GF-D8 (cell line): Measurements from ENCODE around the gene LINC01488.

Experiments used
- DNase-seq: peaks from one replicate; lab custom pipeline; 2025; lab: John Stamatoyannopoulos, UW

LINC01488 gene

DNA sequence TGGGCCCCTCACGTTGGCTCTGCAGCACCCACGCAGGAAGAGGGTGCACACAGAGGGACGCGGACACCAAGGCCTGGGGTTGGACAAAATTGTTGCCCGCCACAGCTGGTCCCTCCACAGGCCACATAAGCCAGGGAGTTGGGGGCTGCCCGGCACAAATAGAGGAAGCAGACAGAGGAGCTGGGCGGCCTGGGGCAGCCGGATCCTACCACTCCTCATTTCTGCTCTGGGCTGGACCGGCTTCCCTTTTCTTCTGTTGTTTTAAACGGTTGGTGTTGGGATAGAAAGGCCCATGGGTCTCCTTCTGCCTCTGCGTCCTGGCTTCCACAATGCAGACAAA, 36.4 kb upstream of the LINC01488 start:
- peak; percentile 42 for DNase-seq

GRCh38 chr11:69446108-69446507, 35.4 kb upstream of the LINC01488 start:
- DNase-seq = peak; percentile 90

DNA sequence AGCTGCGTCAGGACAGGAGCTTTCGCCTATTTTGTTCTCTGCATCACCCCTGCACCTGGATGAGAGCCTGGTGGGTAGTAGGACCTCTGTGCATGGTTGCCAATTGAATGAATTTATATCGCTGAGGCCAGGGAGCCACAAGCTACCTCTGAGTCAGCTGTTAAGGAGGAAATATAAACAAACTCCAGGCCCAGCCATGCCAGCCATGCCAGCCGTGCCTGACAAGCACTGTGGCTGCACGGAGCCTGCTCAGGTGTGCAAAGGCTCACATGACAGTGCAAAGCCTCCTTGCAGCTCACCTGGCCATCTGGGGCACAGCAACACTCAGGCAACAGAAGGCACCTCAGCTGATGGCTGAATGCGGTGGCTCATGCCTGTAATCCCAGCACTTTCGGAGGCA, 33.7 kb upstream of the LINC01488 start:
- DNase-seq = no peak

- peak; percentile 47 for DNase-seq
Measured at GRCh38 chr11:69448471-69449284, 32.8 kb upstream of the LINC01488 start.

- peak; percentile 26 for DNase-seq
Measured at GRCh38 chr11:69449320-69450063, 32.0 kb upstream of the LINC01488 start.

- DNase-seq = no peak
Measured at GRCh38 chr11:69450064-69450856, 31.2 kb upstream of the LINC01488 start.

DNA sequence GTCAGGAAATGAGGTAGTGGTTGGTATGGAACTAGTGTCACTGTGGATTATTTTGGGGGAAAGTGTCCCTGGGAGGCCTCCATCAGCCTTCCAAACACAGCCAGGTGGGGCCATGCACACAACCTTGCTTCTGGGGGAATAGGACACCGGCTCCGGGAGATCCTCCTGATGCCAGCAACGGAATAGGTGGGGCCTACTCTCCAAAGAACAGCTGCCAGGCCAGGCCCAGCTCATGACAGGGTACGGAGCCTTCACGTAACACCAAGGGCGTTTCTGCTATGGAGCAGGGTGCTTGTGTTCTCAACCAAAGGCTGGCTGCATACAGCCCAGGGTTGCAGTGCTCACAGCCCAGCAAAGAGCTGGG, 30.6 kb upstream of the LINC01488 start:
- no peak for DNase-seq

- no peak for DNase-seq
Measured at GRCh38 chr11:69451289-69451688, 30.2 kb upstream of the LINC01488 start.

DNA sequence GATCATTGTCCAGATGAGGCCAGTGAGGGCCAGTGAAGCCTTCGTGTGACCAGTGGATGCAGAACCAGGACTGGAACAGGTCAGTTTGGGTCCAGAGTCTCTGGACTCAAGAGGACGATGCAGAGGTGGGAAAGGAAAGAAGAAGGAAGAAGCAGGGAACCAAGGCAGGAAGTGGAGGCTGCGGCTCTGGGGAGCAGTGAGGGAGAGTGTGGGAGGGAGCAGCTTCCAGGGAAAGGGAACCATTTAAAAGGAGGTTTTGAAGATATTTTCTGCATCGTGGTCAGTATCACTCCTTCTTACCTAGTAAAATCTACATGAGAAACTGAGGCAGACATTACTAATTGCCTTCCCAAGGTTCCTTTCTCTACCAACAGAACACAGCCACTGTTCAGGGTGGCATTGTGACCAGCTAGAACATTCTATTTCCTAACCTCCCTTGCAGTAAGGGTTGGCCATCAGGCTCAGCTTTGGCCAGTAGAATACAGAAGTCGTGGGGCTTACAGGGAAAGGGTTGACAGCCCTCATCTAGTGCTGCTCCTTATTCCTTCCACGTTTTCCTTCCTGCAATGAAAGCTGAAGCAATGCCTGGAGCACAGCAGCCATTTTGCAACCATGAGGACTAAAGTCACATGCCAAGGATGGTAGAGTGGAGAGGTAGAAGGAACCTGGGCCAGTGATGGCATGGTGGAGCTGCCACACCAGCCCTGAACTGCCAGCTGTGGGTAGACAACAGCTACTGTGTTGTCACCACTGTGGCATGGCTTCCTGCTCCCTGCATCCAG, 29.1 kb upstream of the LINC01488 start:
- DNase-seq = no peak

GRCh38 chr11:69453151-69453550, 28.3 kb upstream of the LINC01488 start:
- no peak for DNase-seq

DNA sequence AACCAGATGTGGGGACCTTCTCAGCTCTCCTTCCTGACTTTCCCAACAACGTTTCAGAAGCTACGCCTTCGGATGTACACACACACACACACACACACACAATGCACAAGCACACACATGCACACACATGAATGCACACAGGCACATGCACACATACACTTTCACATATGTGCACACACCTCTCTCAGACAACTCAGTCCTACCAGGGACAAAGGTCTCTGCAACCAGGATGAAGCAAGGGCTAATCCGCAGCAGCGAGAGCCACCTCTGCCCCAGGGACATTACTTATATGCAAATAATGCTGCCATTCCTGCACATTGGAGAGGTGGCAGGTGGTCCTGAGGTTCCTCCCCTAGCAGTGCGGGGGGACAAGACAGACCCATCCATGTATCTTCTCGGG, 27.4 kb upstream of the LINC01488 start:
- no peak for DNase-seq

DNA sequence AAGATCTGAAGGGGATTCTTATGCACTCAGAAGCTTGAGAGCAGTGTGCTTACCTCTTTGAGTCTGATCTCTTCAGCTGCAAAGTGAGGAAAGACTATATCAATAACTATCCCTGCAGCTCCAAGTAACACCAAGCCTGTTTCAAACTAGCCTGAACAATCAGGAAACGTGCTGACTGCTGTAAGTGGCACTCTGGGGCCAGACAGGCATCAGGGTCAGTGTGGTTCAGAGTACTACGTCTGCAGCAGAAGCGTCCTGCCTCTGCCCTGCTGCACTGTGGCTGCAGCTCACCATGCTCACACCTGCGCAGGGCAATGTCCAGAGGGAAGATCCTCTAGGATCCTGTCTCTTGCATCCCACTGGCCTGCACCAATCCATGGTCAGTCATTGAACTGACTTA, 25.5 kb upstream of the LINC01488 start:
- no peak for DNase-seq

DNA sequence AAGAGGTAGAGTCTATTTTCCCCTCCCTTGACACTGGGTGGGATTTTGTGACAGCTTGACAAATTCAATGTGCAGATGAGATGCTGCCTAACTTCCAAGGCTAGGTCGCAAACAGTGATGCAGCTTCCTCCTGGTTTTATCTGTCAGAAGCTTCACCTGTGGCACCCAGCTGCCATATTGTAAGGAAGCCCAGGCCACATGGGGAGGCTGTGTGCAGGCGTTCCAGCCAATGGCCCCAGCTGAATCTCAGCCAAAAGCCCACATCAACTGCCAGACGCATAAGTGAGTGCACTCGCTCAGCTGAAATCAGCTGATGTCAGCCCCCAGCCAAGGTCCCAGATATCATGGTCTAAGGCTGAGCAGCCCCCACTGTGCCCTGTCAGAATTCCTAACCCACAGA, 24.8 kb upstream of the LINC01488 start:
- no peak for DNase-seq

GRCh38 chr11:69459848-69460539, 21.5 kb upstream of the LINC01488 start:
- no peak for DNase-seq

GRCh38 chr11:69460540-69461257, 20.8 kb upstream of the LINC01488 start:
- DNase-seq = no peak

GRCh38 chr11:69461272-69461962, 20.0 kb upstream of the LINC01488 start:
- DNase-seq = no peak

DNA sequence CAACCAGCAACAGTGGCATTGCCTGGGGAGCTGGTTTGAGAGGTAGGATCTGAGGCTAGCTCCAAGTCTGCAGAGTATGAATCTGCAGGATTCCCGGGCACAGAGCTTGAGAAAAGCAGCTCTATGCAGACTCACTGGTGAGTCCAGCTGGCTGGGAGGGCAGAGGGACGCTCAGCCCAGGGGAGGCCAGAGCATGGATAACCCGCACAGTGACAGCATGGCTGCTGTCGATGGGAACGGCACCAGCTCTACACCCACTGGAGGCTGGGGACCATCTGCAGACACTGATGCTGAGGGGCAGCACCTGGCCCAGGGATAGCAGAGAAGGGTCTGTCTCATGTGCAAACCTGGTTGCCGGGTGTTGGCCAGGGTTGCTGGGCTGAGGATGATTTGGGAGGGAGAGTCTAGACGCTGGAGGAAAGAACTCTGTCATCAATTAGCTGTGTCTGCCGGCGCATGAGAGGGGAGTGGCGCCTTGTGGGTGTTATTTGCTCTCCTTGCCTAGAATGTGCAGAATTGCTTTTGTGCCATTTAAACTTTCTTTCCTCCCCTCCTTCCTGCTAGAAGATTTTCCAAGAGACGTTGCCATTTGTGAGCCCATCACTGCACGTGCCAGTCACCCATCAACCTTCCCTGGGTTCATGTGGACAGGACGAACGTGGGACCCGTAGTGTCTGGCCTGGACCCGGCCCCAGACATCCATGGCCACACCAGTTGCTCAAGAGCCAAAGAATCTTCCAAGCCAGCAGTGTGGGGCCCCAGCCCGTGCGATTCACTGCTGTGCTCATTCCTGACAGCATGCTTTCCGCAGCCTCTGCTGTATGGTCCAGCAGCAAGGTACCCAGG, 19.1 kb upstream of the LINC01488 start:
- no peak for DNase-seq

GRCh38 chr11:69463181-69463994, 18.1 kb upstream of the LINC01488 start:
- no peak for DNase-seq
